Keratinocyte (primary cell): ENCODE measurements around the gene TXNL4B.

Source experiments
- CTCF ChIP-seq, 3 experiments: IDR thresholded peaks in 1 of 3; conservative IDR thresholded peaks in 1 of 3; optimal IDR thresholded peaks in 1 of 3; 2 replicates in 2 of 3; 3 replicates in 1 of 3; pipeline versions ENCODE3 to v1.5.1; 2011; ENCODE audit warnings: low read length in 3 of 3, mild to moderate bottlenecking in 3 of 3, moderate library complexity in 2 of 3, control low read depth in 1 of 3, inconsistent platforms in 1 of 3; ENCODE audit not compliant: insufficient read depth in 2 of 3; ENCODE audit errors: extremely low read depth in 1 of 3
- EZH2 ChIP-seq: IDR thresholded peaks from one replicate; pipeline ENCODE4 v1.6.1; 2012; ENCODE audit warnings: inconsistent platforms, mild to moderate bottlenecking, low read length, moderate library complexity

GRCh38 chr16:72092832-72093447 is 480 bp downstream of the TXNL4B start:
- TF ChIP-seq CTCF (optimal IDR thresholded peaks at IDR 0.05 in 1 of 3, IDR thresholded peaks at IDR 0.05 in 1 of 3, conservative IDR thresholded peaks at IDR 0.05 in 1 of 3; ENCODE audit: extremely low read depth in 1 of 3, insufficient read depth in 2 of 3, low read length in 3 of 3) (no peak), EZH2 (no peak)
